CD4-positive, CD25-positive, alpha-beta regulatory T cell (primary cell): ENCODE results near the gene AP1B1. TPM values are rescaled to one million over a fixed set of nuclear protein-coding genes. Genes with fewer than 3 reads are reported as not detected.
"Not testable (repeated sequence)": the region's sequence is repeated elsewhere in the genome, so short reads cannot be mapped to it uniquely, and the experiment has no call there.

Experiments
- ATAC-seq, 2 donors: fragments of 150-1000 bp; cut with Tn5 transposase; one replicate each; pipeline ENCODE4 v1.10.0; 2021; ENCODE audit warnings: low read depth in 2 of 2, moderate number of reproducible peaks in 2 of 2, moderate library complexity in 1 of 2
- DNase-seq, 3 donors: peaks; one replicate each; pipeline versions ENCODE4 v3.0.0 to v3.0.0-alpha.2; 2012 to 2022; ENCODE audit warnings: mixed read lengths in 1 of 3
- H3K27ac ChIP-seq: one replicate; pipeline ENCODE4 v1.7.0; 2013; ENCODE audit warnings: mild to moderate bottlenecking, low read length; ENCODE audit not compliant: insufficient read depth, poor library complexity, severe bottlenecking
- H3K27me3 ChIP-seq: one replicate; pipeline ENCODE4 v1.7.0; 2013; ENCODE audit warnings: low read length; ENCODE audit not compliant: control insufficient read depth, insufficient read depth
- H3K36me3 ChIP-seq: one replicate; pipeline ENCODE4 v1.7.0; 2013; ENCODE audit warnings: mild to moderate bottlenecking, low read length, moderate library complexity; ENCODE audit not compliant: control insufficient read depth, insufficient read depth
- H3K4me1 ChIP-seq: 2 replicates; pipeline ENCODE4 v1.7.0; 2013; ENCODE audit warnings: mild to moderate bottlenecking, low read length; ENCODE audit not compliant: insufficient read depth, control insufficient read depth, poor library complexity, severe bottlenecking
- H3K4me3 ChIP-seq: one replicate; pipeline ENCODE4 v1.7.0; 2013; ENCODE audit warnings: low read depth, mild to moderate bottlenecking, low read length, moderate library complexity
- H3K9me3 ChIP-seq, 2 experiments: 1 replicate in 1 of 2; 2 replicates in 1 of 2; pipeline ENCODE4 v1.7.0; 2013; ENCODE audit warnings: low read length in 2 of 2, mild to moderate bottlenecking in 1 of 2, moderate library complexity in 1 of 2; ENCODE audit not compliant: control insufficient read depth in 2 of 2
- H3K27ac Mint-ChIP-seq, 3 donors: one replicate each; pipeline ENCODE4 v1.8.0; 2020 to 2022; ENCODE audit warnings: mild to moderate bottlenecking in 3 of 3, mixed read lengths in 3 of 3, moderate library complexity in 2 of 3
- H3K27me3 Mint-ChIP-seq: one replicate; pipeline ENCODE4 v1.8.0; 2022; ENCODE audit warnings: mild to moderate bottlenecking, mixed read lengths
- H3K36me3 Mint-ChIP-seq: one replicate; pipeline ENCODE4 v1.8.0; 2020; ENCODE audit warnings: mixed read lengths
- H3K4me1 Mint-ChIP-seq, 4 donors: one replicate each; pipeline ENCODE4 v1.8.0; 2020 to 2022; ENCODE audit warnings: mixed read lengths in 4 of 4, mild to moderate bottlenecking in 1 of 4
- H3K4me3 Mint-ChIP-seq, 4 donors: one replicate each; pipeline ENCODE4 v1.8.0; 2020 to 2022; ENCODE audit warnings: mild to moderate bottlenecking in 4 of 4, mixed read lengths in 4 of 4, moderate library complexity in 3 of 4
- H3K9me3 Mint-ChIP-seq, 7 donors: one replicate each; pipeline ENCODE4 v1.8.0; 2020 to 2022; ENCODE audit warnings: mixed read lengths in 7 of 7, mild to moderate bottlenecking in 3 of 7, moderate library complexity in 2 of 7
- polyA plus RNA-seq, 4 donors: library from polyadenylated mRNA; unstranded; fragments of 300-500 nt; fragmentation: Illumina TruSeq; gene quantifications; one replicate each; pipeline ENCODE4 v1.2.3, GENCODE V29; 2021
- total RNA-seq: library from RNA; stranded (reverse); gene quantifications from one replicate; pipeline ENCODE4 v1.2.3, GENCODE V29; 2022

The AP1B1 gene
- total and polyA plus RNA-seq, 5 donors from 2014 or later: 11.7 to 40.8 (median 14.7) TPM

GRCh38 chr22:29357193-29357890, 31.0 kb downstream of the AP1B1 start:
- not testable (repeated sequence) for ATAC-seq, H3K4me3 Mint-ChIP-seq, H3K9me3 ChIP-seq, H3K27ac Mint-ChIP-seq, H3K4me3 ChIP-seq, H3K27me3 ChIP-seq, H3K4me1 ChIP-seq, H3K27me3 Mint-ChIP-seq, H3K27ac ChIP-seq, H3K9me3 Mint-ChIP-seq, DNase-seq, H3K4me1 Mint-ChIP-seq
- peaks cover 25% of the 10 kb centered on the region for H3K36me3 Mint-ChIP-seq
- peaks cover 66% of the 10 kb centered on the region for H3K36me3 ChIP-seq

DNA sequence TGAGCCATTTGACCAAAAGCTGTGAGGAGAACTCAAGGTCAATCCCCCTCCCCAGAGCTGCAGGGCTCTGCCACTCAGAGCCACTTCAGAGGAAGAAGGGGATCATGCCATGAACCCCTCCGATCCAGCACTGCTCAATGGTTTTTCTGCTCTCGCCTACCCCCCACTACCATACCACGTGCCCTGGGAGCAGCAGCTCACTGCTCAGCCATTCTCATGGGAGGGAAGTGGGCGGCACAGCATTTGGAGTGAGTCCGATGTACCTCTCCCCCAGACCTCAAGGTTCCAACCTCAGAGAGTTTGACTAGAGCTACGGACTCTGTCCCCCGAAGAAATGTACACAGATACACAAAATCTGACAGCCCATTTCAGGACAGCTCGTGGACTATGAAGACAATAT, 34.5 kb downstream of the AP1B1 start:
- Mint-ChIP-seq H3K27me3 (no peaks in the 10 kb centered on the region), H3K4me1 (no peaks in the 10 kb centered on the region), H3K36me3 (peaks cover 28% of the 10 kb centered on the region), H3K9me3 (no peaks in the 10 kb centered on the region), H3K27ac (no peak overlapping the region), H3K4me3 (no peak overlapping the region)
- H3K27ac ChIP-seq: no peak overlapping the region
- peaks cover 90% of the 10 kb centered on the region for H3K36me3 ChIP-seq
- no peak for DNase-seq
- no peaks in the 10 kb centered on the region for H3K27me3 ChIP-seq
- H3K4me1 ChIP-seq: no peaks in the 10 kb centered on the region
- no peak overlapping the region for H3K4me3 ChIP-seq
- no peak for ATAC-seq
- no peaks in the 10 kb centered on the region for H3K9me3 ChIP-seq

- DNase-seq: no peak
- Histone ChIP-seq H3K4me3 (no peak overlapping the region), H3K4me1 (no peaks in the 10 kb centered on the region), H3K36me3 (peaks cover 88% of the 10 kb centered on the region), H3K27me3 (no peaks in the 10 kb centered on the region), H3K9me3 (no peaks in the 10 kb centered on the region), H3K27ac (no peak overlapping the region)
- H3K4me3 Mint-ChIP-seq: no peak overlapping the region
- ATAC-seq: no peak
- peaks cover 0 to 2% (median under 1%) of the 10 kb centered on the region in 4 donors for H3K4me1 Mint-ChIP-seq
- peaks cover 33% of the 10 kb centered on the region for H3K36me3 Mint-ChIP-seq
- H3K9me3 Mint-ChIP-seq: no peaks in the 10 kb centered on the region
- no peak overlapping the region for H3K27ac Mint-ChIP-seq
- no peaks in the 10 kb centered on the region for H3K27me3 Mint-ChIP-seq
Measured at GRCh38 chr22:29353286-29353685, 35.1 kb downstream of the AP1B1 start.

DNA sequence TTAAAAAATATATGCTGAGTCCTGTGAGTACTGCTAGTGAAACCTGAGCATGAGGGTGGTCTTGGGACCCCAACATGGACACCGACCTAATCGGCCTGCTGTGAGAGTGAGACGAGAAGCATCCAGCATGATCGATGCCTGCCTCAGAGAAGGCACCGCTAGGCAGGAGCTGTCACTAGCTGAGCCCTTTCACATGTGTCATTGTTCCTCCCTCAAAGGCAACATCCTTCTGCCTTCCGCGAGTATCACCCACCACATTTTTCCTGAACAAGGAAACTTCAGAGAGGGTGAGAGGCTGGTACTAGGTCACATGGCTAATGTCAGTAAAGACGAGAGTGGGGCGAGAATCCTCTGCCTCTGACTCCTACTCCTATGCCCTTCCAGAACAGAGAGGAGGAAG, 35.6 kb downstream of the AP1B1 start:
- H3K4me3 Mint-ChIP-seq: no peak overlapping the region
- H3K27me3 Mint-ChIP-seq: no peaks in the 10 kb centered on the region
- H3K27ac Mint-ChIP-seq: no peak overlapping the region

GRCh38 chr22:29351891-29352290, 36.5 kb downstream of the AP1B1 start:
- H3K4me1 ChIP-seq: no peaks in the 10 kb centered on the region
- H3K27ac ChIP-seq: no peak overlapping the region
- DNase-seq: no peak
- H3K4me1 Mint-ChIP-seq: peaks cover 0 to 4% (median under 1%) of the 10 kb centered on the region in 4 donors
- H3K27me3 ChIP-seq: no peaks in the 10 kb centered on the region
- no peaks in the 10 kb centered on the region for H3K9me3 Mint-ChIP-seq
- H3K36me3 Mint-ChIP-seq: peaks cover 45% of the 10 kb centered on the region
- H3K4me3 ChIP-seq: no peak overlapping the region
- H3K27ac Mint-ChIP-seq: peak overlapping the region in 1 of 3 donors; percentile 26
- H3K36me3 ChIP-seq: peaks cover 95% of the 10 kb centered on the region
- H3K4me3 Mint-ChIP-seq: no peak overlapping the region
- no peaks in the 10 kb centered on the region for H3K9me3 ChIP-seq
- no peaks in the 10 kb centered on the region for H3K27me3 Mint-ChIP-seq
- no peak for ATAC-seq

More for the DNA sequence above, 35.6 kb downstream of the AP1B1 start:
- H3K27ac ChIP-seq: no peak overlapping the region
- Mint-ChIP-seq H3K36me3 (peaks cover 37% of the 10 kb centered on the region), H3K4me1 (peaks cover 0 to 4% (median under 1%) of the 10 kb centered on the region in 4 donors), H3K9me3 (no peaks in the 10 kb centered on the region)
- ATAC-seq (no peak), DNase-seq (no peak)
- peaks cover 87% of the 10 kb centered on the region for H3K36me3 ChIP-seq
- no peaks in the 10 kb centered on the region for H3K9me3 ChIP-seq
- no peaks in the 10 kb centered on the region for H3K4me1 ChIP-seq
- H3K4me3 ChIP-seq: no peak overlapping the region
- H3K27me3 ChIP-seq: no peaks in the 10 kb centered on the region

DNA sequence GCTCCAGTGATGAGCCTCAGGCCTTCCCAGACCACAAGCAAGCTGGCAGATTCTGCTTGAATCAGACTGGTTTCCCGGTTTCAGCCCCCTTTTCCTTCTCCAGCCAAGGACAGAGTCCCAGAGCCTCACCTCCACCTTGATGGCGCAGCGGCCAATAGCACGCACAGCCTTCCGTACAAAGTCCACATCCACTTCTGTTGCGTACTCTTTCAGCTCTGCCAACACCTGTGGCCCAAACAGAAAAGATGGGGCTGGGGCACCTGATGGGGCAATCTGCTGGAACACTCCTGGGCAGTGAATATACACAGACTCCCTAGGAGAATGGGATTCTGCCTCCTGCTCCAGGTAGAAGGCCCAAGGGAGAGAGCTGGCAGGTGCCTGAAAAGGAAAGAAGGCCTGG, 37.3 kb downstream of the AP1B1 start:
- no peak for ATAC-seq
- no peak overlapping the region for H3K27ac Mint-ChIP-seq
- H3K9me3 ChIP-seq: no peaks in the 10 kb centered on the region
- DNase-seq: no peak
- peaks cover 96% of the 10 kb centered on the region for H3K36me3 ChIP-seq
- H3K27me3 ChIP-seq: no peaks in the 10 kb centered on the region
- no peaks in the 10 kb centered on the region for H3K9me3 Mint-ChIP-seq
- peaks cover 0 to 4% (median under 1%) of the 10 kb centered on the region in 4 donors for H3K4me1 Mint-ChIP-seq
- no peaks in the 10 kb centered on the region for H3K27me3 Mint-ChIP-seq
- H3K4me3 Mint-ChIP-seq: no peak overlapping the region
- H3K4me3 ChIP-seq: no peak overlapping the region
- H3K4me1 ChIP-seq: no peaks in the 10 kb centered on the region
- H3K36me3 Mint-ChIP-seq: peaks cover 48% of the 10 kb centered on the region
- no peak overlapping the region for H3K27ac ChIP-seq

DNA sequence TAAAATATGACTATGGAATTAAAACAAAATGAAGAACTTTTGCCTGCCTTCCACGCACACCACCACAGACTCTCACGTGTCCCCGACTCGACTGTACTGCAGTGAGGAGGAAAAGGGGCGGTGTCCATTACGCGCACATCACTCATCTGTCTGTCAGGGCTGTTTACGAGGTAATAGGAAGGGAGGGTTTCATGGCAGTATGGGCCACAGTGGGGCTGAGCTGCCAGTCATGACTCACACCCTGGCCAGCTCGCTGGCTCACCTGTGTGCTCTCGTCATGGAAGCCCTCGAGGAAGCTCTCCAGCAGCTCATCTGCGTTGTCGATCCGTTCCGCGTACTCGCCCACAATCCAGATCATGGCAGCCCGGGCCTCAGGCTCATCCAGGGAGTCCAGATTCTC, 39.4 kb downstream of the AP1B1 start:
- no peaks in the 10 kb centered on the region for H3K27me3 Mint-ChIP-seq
- H3K36me3 Mint-ChIP-seq: peaks cover 40% of the 10 kb centered on the region
- DNase-seq (no peak), ATAC-seq (no peak)
- Histone ChIP-seq H3K27me3 (no peaks in the 10 kb centered on the region), H3K27ac (no peak overlapping the region), H3K4me1 (no peaks in the 10 kb centered on the region), H3K4me3 (no peak overlapping the region), H3K9me3 (no peaks in the 10 kb centered on the region), H3K36me3 (peaks cover 84% of the 10 kb centered on the region)
- no peak overlapping the region for H3K4me3 Mint-ChIP-seq
- H3K4me1 Mint-ChIP-seq: peaks cover 0 to 4% (median under 1%) of the 10 kb centered on the region in 4 donors
- no peaks in the 10 kb centered on the region for H3K9me3 Mint-ChIP-seq
- peak overlapping the region in 1 of 3 donors; percentile 84 for H3K27ac Mint-ChIP-seq

DNA sequence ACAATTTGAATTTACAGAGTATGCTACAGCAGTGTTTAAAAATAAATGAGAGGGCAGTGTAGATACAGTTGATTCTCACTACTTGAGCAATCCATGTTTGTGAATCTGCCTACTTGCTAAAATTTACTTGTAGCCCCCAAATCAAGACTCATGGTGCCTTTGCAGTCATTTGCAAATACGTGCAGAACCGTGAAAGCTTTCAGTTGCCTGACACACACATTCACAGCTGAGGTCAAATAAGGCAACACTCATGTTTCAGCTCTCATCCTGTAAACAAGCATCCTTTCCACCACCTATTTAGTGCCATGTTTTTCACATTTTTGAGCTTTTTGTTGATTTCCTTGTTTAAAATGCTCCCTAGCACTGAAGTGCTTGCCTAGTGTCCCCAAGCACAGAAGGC, 40.3 kb downstream of the AP1B1 start:
- Mint-ChIP-seq H3K4me1 (peaks cover 0 to 4% (median under 1%) of the 10 kb centered on the region in 4 donors), H3K27ac (peak overlapping the region in 1 of 3 donors; percentile 84), H3K36me3 (peaks cover 42% of the 10 kb centered on the region), H3K27me3 (no peaks in the 10 kb centered on the region), H3K4me3 (no peak overlapping the region), H3K9me3 (no peaks in the 10 kb centered on the region)
- Histone ChIP-seq H3K4me1 (no peaks in the 10 kb centered on the region), H3K27ac (no peak overlapping the region), H3K9me3 (no peaks in the 10 kb centered on the region), H3K4me3 (no peak overlapping the region), H3K36me3 (peaks cover 83% of the 10 kb centered on the region), H3K27me3 (no peaks in the 10 kb centered on the region)
- no peak for ATAC-seq
- DNase-seq: no peak
